ENCODE measurements around the gene HSPA1L. TPM values are rescaled to one million over a fixed set of nuclear protein-coding genes. Genes with fewer than 3 reads are reported as not detected.

The HSPA1L gene
- total and polyA plus RNA-seq, 2 donors (not counting 1 experiment from before 2014, with no cell fraction given), result 0.81 to 2.0 TPM

GRCh38 chr6:31765559-31765909 lies 49.5 kb downstream of the HSPA1L start:
- 93% methylated on average over 3 of the region's 9 CpGs for WGBS (ENCODE audit: insufficient coverage)
- intact Hi-C loops (cut with micrococcal nuclease), result no loop called here
- H3K9me3 Mint-ChIP-seq (ENCODE audit: insufficient read depth), result no peaks in the 10 kb centered on the region
- Histone ChIP-seq H3K9me3 (ENCODE audit: control extremely low read depth in 1 of 3, control insufficient read depth in 2 of 3, insufficient read depth in 1 of 3, low read length in 2 of 3) (no peaks in the 10 kb centered on the region), H4K20me1 (ENCODE audit: control insufficient read depth, insufficient read depth, low read length, poor library complexity, severe bottlenecking) (no peaks in the 10 kb centered on the region), H3K36me3 (replicated peaks in 1 of 2; ENCODE audit: control extremely low read depth in 1 of 2, control insufficient read depth in 1 of 2, extremely low read depth in 1 of 2, insufficient read depth in 2 of 2, low read length in 1 of 2) (peaks cover 0 to 6% of the 10 kb centered on the region in 2 experiments), H3K27me3 (replicated peaks in 1 of 4; ENCODE audit: control extremely low read depth in 1 of 4, control insufficient read depth in 3 of 4, insufficient read depth in 4 of 4, low read length in 3 of 4) (no peaks in the 10 kb centered on the region), H3K4me1 (ENCODE audit: control insufficient read depth in 2 of 2, insufficient read depth in 2 of 2, low read length in 2 of 2) (no peaks in the 10 kb centered on the region), H2AFZ (ENCODE audit: insufficient read depth, low read depth, low read length, poor library complexity, severe bottlenecking) (no peak overlapping the region), H3K27ac (ENCODE audit: low read length in 2 of 2) (no peak overlapping the region), H3K4me2 (replicated peaks; ENCODE audit: low read depth, low read length, poor library complexity, severe bottlenecking) (no peak overlapping the region), H3K4me3 (ENCODE audit: control extremely low read depth in 1 of 5, extremely low read depth in 1 of 5, insufficient read depth in 1 of 5, low read depth in 2 of 5, low read length in 4 of 5) (no peak overlapping the region), H3K9ac (ENCODE audit: low read length) (no peak overlapping the region), H3K79me2 (ENCODE audit: control insufficient read depth, insufficient read depth, low read length) (no peaks in the 10 kb centered on the region)
- ChIA-PET POLR2A (no interaction called here), CTCF (no interaction called here)
- no peak for ATAC-seq (ENCODE audit: low read depth)
- H3K4me3 Mint-ChIP-seq, result no peak overlapping the region
- TF ChIP-seq EZH2 (IDR thresholded peaks at IDR 0.05; ENCODE audit: borderline replicate concordance, insufficient read depth, low read depth, low read length, poor library complexity, severe bottlenecking), result no peak
- no peak for TF ChIP-seq CTCF (IDR thresholded peaks at IDR 0.05)
- no peaks in the 10 kb centered on the region for H3K27me3 Mint-ChIP-seq
- no peak overlapping the region for H3K27ac Mint-ChIP-seq
- H3K4me1 Mint-ChIP-seq, result peaks cover 6% of the 10 kb centered on the region
- no peak for DNase-seq

GRCh38 chr6:31764198-31764597 lies 50.9 kb downstream of the HSPA1L start:
- ATAC-seq (ENCODE audit: low read depth) (no peak), DNase-seq (no peak)
- Mint-ChIP-seq H3K4me3 (no peak overlapping the region), H3K27ac (no peak overlapping the region), H3K27me3 (no peaks in the 10 kb centered on the region), H3K4me1 (no peaks in the 10 kb centered on the region), H3K9me3 (ENCODE audit: insufficient read depth) (no peaks in the 10 kb centered on the region)
- ChIA-PET POLR2A (no interaction called here), CTCF (interaction anchor here (1.2 kb wide), 1 partner anchor 34 kb away, joined by 3 read pairs; no protein-coding TSS in a partner anchor)
- Histone ChIP-seq H3K9me3 (ENCODE audit: control extremely low read depth in 1 of 3, control insufficient read depth in 2 of 3, insufficient read depth in 1 of 3, low read length in 2 of 3) (no peaks in the 10 kb centered on the region), H3K27ac (ENCODE audit: low read length in 2 of 2) (no peak overlapping the region), H3K4me2 (replicated peaks; ENCODE audit: low read depth, low read length, poor library complexity, severe bottlenecking) (no peak overlapping the region), H3K4me3 (ENCODE audit: control extremely low read depth in 1 of 5, extremely low read depth in 1 of 5, insufficient read depth in 1 of 5, low read depth in 2 of 5, low read length in 4 of 5) (no peak overlapping the region), H3K36me3 (replicated peaks in 1 of 2; ENCODE audit: control extremely low read depth in 1 of 2, control insufficient read depth in 1 of 2, extremely low read depth in 1 of 2, insufficient read depth in 2 of 2, low read length in 1 of 2) (peaks cover 0 to 6% of the 10 kb centered on the region in 2 experiments), H2AFZ (ENCODE audit: insufficient read depth, low read depth, low read length, poor library complexity, severe bottlenecking) (no peak overlapping the region), H3K4me1 (ENCODE audit: control insufficient read depth in 2 of 2, insufficient read depth in 2 of 2, low read length in 2 of 2) (no peaks in the 10 kb centered on the region), H3K79me2 (ENCODE audit: control insufficient read depth, insufficient read depth, low read length) (no peaks in the 10 kb centered on the region), H3K27me3 (replicated peaks in 1 of 4; ENCODE audit: control extremely low read depth in 1 of 4, control insufficient read depth in 3 of 4, insufficient read depth in 4 of 4, low read length in 3 of 4) (no peaks in the 10 kb centered on the region), H3K9ac (ENCODE audit: low read length) (no peak overlapping the region), H4K20me1 (ENCODE audit: control insufficient read depth, insufficient read depth, low read length, poor library complexity, severe bottlenecking) (no peaks in the 10 kb centered on the region)
- intact Hi-C loops (cut with micrococcal nuclease), result no loop called here
- TF ChIP-seq EZH2 (IDR thresholded peaks at IDR 0.05; ENCODE audit: borderline replicate concordance, insufficient read depth, low read depth, low read length, poor library complexity, severe bottlenecking) (no peak), CTCF (IDR thresholded peaks at IDR 0.05) (no peak)
- no CpG with 5 or more reads among the region's 4 CpGs for WGBS (ENCODE audit: insufficient coverage)
